ENCODE data around the gene OAF.

DNA sequence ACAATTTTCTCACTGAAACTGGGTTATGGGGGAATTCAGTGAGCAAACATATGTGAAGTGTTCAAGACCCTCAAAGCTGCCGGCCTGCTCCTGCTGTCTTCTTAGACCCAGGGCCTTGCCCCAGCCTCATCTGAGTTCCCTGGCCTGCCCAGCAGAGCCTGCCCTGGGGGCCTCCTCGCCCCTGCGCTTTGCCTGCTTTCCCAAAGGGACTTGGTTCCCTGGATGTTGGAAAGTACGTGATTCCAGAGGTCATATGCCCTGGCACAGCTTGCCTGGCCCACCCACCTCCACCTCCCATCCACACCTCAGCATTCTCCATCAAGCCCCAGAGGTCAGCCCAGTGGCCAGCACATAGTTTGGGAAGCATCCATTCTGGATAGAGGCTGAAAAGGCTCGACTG, 15.4 kb downstream of the OAF start:
- TF ChIP-seq, protein P1, sequence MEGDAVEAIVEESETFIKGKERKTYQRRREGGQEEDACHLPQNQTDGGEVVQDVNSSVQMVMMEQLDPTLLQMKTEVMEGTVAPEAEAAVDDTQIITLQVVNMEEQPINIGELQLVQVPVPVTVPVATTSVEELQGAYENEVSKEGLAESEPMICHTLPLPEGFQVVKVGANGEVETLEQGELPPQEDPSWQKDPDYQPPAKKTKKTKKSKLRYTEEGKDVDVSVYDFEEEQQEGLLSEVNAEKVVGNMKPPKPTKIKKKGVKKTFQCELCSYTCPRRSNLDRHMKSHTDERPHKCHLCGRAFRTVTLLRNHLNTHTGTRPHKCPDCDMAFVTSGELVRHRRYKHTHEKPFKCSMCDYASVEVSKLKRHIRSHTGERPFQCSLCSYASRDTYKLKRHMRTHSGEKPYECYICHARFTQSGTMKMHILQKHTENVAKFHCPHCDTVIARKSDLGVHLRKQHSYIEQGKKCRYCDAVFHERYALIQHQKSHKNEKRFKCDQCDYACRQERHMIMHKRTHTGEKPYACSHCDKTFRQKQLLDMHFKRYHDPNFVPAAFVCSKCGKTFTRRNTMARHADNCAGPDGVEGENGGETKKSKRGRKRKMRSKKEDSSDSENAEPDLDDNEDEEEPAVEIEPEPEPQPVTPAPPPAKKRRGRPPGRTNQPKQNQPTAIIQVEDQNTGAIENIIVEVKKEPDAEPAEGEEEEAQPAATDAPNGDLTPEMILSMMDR (IDR thresholded peaks at IDR 0.05; ENCODE audit: insufficient read depth, low read length) = no peak
- no peak for TF ChIP-seq GABPA (IDR thresholded peaks at IDR 0.05; ENCODE audit: low read depth)
